Ramos (cell line): ENCODE results near the gene THSD7B.
"Not testable (repeated sequence)": the region's sequence is repeated elsewhere in the genome, so short reads cannot be mapped to it uniquely, and the experiment has no call there.

Source experiments
- in situ Hi-C: fragments of 300-500 bp; cut with MboI; formaldehyde crosslinking; loops from one replicate; pipeline ENCODE4 v1.14.3; 2022; ENCODE audit warnings: low sequenced_read_pairs; ENCODE audit not compliant: unreplicated experiment

The THSD7B gene

GRCh38 chr2:136765256-136766072, at the start of gene THSD7B:
Gene THSD7B (plus strand): TSS chr2:136765545. CDS start chr2:136882179, 116,634 bp downstream.
- in situ Hi-C loops = no loop called here

GRCh38 chr2:136718273-136718672, 47.1 kb upstream of the THSD7B start:
- in situ Hi-C loops = no loop called here

DNA sequence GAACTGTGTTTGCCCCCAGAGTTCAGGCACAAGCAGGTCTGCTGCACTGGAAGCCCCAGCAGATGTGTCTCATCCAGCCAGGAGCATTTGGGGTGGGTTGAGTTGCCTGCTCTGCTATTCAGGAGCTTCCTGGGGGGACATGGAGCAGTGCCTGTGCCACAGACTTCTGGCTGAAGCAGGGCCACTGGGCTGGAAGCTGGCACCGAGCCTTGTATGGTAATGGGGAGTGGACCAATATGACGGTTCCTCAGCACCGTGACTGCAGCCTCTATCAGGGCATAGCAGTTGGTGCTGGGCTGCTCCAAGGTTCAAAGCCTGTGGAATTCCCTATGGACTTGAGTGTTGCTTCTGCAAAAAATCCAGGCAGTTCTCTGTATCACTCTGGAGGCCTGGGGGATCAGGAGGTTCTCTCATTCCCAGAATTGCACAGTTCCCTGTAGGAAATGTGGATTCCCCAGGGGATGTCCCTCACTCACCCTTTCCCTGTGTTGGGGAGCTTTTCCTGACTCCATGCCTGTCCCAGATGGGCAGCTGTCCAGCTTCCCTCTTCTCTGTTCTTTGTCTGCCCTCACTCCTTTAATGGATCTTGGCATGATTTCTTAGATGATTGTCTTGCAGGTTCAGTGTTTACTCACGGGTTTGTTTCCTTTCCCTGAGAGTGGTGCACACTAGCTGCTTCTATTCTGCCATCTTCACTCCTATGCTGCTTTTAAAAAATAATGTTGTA, 37.2 kb upstream of the THSD7B start:
- in situ Hi-C loops = loop anchor here (25.0 kb wide), 1 partner anchor 841 kb away; the partner anchor contains the start of gene MCM6

DNA sequence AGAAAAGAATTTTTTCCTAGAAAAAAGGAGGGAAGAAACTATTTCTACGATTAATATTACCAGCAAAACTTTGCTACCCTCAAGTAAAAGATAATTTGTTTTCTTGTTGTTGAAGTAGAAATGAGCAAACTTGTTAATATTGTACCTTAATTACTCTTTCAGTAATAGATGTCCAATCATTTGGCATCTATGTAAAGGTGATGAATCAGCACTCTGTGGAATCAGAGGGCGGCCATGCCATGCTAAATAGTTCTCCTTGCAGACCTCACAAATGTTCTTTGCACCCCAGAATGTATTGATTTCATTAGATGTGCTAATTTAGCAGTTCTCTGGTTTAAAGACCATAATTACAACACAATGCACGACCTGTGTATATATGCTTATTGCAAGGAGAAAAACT, 29.1 kb upstream of the THSD7B start:
- in situ Hi-C loops = loop anchor here (10.0 to 25.0 kb wide), 2 partner anchors 311 to 849 kb away; partner anchors contain the start of gene MCM6

DNA sequence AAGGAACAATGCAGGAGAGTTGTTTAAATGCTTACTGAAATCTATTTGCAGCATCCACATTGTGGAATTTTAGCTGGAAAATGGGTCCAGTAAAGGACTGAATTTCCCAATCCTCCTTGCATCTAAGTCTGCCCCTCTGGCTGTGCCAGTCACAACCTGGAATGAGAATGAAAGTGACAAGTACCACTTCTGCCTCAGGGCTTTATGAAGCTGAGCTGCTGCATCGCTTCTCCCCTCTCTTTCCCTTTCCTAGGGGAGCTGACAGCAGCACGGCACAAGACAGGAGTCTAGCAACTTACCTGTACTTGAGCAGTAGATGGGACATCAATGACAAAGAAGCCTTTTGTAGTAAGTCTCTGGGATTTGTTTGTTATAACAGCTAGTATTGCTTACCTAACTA, 27.3 kb upstream of the THSD7B start:
- in situ Hi-C loops = loop anchor here (10.0 to 25.0 kb wide), 2 partner anchors 313 to 851 kb away; partner anchors contain the start of gene MCM6

- in situ Hi-C loops = loop anchor here (25.0 kb wide), 1 partner anchor 854 kb away; the partner anchor contains the start of gene MCM6
Observed at GRCh38 chr2:136741471-136741870, 23.9 kb upstream of the THSD7B start.

DNA sequence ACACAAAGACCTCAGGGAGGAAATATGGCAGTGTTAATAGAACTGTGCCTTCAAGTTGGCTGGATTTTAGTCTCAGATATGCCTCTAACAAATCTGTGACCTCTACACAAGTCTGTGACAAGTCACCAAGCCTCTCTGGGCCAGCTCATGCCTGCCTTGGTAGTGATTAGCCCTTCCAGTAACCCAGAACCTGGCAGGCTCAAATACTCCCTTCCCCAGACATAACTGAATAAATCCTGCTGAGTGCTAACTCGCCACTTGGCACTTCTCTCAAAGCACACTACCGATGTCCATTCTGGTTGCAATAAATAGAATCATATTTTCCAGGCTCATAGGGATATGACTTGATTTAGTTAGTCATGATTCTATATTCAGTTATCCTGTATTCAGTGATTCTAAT, 15.3 kb upstream of the THSD7B start:
- in situ Hi-C loops = no loop called here

GRCh38 chr2:136751406-136751805, 13.9 kb upstream of the THSD7B start:
- in situ Hi-C loops = no loop called here

DNA sequence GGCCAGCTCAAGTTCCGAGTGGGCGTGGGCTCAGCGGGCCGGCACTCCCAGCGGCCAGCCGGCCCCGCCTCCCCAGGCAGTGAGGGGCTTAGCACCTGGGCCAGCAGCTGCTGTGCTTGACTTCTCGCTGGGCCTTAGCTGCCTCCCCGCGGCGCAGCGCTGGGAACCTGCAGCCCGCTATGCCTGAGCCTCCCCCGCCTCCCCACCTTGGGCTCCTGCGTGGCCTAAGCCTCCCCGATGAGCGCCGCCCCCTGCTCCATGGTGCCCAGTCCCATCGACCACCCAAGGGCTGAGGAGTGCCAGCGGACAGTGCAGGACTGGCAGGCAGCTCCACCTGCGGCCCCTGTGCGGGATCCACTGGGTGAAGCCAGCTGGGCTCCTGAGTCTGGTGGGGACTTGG, 6.8 kb upstream of the THSD7B start:
- in situ Hi-C loops = not testable (repeated sequence)

- in situ Hi-C loops = no loop called here
Observed at GRCh38 chr2:136764452-136765255, 691 bp upstream of the THSD7B start.

GRCh38 chr2:136766073-136766404, 694 bp downstream of the THSD7B start:
- in situ Hi-C loops = no loop called here

- in situ Hi-C loops = no loop called here
Observed at GRCh38 chr2:136767030-136767429, 1.7 kb downstream of the THSD7B start.

GRCh38 chr2:136769871-136770270, 4.5 kb downstream of the THSD7B start:
- in situ Hi-C loops = no loop called here

DNA sequence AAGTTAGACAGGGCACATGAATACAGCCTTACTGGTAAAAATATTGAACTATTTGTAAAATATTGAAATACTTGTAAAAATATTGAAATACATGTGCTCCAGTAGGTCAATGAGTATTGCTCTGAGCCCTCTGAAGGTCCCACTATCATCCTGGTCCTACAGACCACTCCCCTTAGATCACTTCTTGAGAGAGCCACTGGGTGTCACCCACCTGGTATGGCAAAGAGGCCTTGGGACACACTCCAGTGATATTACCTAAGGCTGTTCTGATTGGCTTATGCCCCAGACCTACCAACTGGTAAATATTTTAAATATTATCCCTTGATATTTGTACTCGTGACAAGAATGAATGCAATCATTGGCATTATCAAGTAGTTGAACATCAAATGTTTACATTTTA, 5.0 kb downstream of the THSD7B start:
- in situ Hi-C loops = no loop called here

- in situ Hi-C loops = no loop called here
Observed at GRCh38 chr2:136777391-136777790, 12.0 kb downstream of the THSD7B start.

DNA sequence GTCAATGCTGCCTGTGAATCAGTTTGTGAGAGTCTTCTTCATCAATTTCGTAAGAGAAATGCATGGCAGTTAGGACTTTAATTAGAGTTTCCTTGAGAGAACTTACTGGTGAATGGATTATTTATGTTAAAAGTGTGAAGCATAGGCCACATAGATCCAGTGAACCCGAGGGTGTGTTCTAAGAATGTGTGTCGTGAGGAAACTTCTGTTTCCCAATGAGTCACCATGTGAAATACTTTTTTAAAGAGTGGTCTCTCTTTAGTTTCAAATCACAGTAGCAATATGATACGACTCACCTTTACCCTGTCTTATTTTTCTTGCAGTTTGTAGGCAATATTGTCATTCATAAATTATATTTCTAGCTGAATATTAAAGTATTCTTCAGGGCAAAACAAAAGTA, 18.5 kb downstream of the THSD7B start:
- in situ Hi-C loops = no loop called here

- in situ Hi-C loops = no loop called here
Observed at GRCh38 chr2:136785215-136785614, 19.9 kb downstream of the THSD7B start.

DNA sequence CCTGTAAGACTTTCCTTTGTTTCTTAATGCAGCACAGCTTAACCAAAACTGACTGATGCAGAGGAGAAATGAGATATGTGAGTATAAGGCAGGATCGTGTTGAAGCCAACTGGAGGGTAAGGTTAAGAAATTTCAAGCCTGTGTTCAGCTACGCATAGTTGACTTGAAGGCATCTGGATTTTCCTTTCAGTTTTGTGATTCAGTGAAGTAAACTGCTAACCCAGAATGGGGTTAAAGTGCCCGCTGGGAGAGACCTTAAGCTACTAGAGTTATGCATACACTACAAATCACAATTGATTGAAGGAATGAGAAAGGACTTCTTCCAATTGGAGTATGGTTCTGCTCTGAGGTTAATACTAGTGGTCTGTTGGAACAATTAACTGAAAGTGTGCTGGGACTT, 22.6 kb downstream of the THSD7B start:
- in situ Hi-C loops = no loop called here

GRCh38 chr2:136796339-136796738, 31.0 kb downstream of the THSD7B start:
- in situ Hi-C loops = no loop called here

GRCh38 chr2:136798766-136799165, 33.4 kb downstream of the THSD7B start:
- in situ Hi-C loops = no loop called here

GRCh38 chr2:136801661-136802060, 36.3 kb downstream of the THSD7B start:
- in situ Hi-C loops = no loop called here
